Neuronal stem cell (in vitro differentiated cells): ENCODE measurements around the gene GLB1L.

Experiments used
- DNase-seq: peaks from one replicate; pipeline ENCODE4 v3.0.0-alpha.2; 2013; ENCODE audit warnings: low spot score
- H2AFZ ChIP-seq: one replicate; pipeline ENCODE4 v1.6.1; 2013; ENCODE audit warnings: mild to moderate bottlenecking, low read length, inconsistent platforms
- H2AK5ac ChIP-seq: 2 replicates; pipeline ENCODE4 v1.6.1; 2013; ENCODE audit warnings: low read depth, mild to moderate bottlenecking, inconsistent platforms, low read length, moderate library complexity, mixed read lengths
- H2BK120ac ChIP-seq: 2 replicates; pipeline ENCODE4 v1.6.1; 2013; ENCODE audit warnings: low read depth, mild to moderate bottlenecking, inconsistent platforms, low read length, moderate library complexity, mixed read lengths
- H2BK12ac ChIP-seq: one replicate; pipeline ENCODE4 v1.6.1; 2013; ENCODE audit warnings: low read length, inconsistent platforms
- H2BK15ac ChIP-seq: 2 replicates; pipeline ENCODE4 v1.6.1; 2013; ENCODE audit warnings: mild to moderate bottlenecking, low read length, inconsistent platforms, mixed read lengths
- H2BK5ac ChIP-seq: one replicate; pipeline ENCODE4 v1.6.1; 2013; ENCODE audit warnings: inconsistent platforms, mild to moderate bottlenecking, low read length, moderate library complexity
- H3K14ac ChIP-seq: one replicate; pipeline ENCODE4 v1.6.1; 2013; ENCODE audit warnings: low read length, inconsistent platforms
- H3K18ac ChIP-seq: 2 replicates; pipeline ENCODE4 v1.6.1; 2013; ENCODE audit warnings: low read length, inconsistent platforms
- H3K23ac ChIP-seq: 2 replicates; pipeline ENCODE4 v1.6.1; 2013; ENCODE audit warnings: low read depth, mild to moderate bottlenecking, mixed read lengths, low read length, inconsistent platforms; ENCODE audit not compliant: poor library complexity
- H3K27ac ChIP-seq: replicated peaks from 3 replicates; pipeline ENCODE4 v1.5.1; 2013; ENCODE audit warnings: low read length, inconsistent platforms
- H3K27me3 ChIP-seq, 3 experiments: 2 replicates each; pipeline ENCODE4 v1.6.1; 2013; ENCODE audit warnings: low read length in 3 of 3, mild to moderate bottlenecking in 2 of 3, inconsistent platforms in 1 of 3, low read depth in 1 of 3, mixed read lengths in 1 of 3, moderate library complexity in 1 of 3; ENCODE audit not compliant: control insufficient read depth in 3 of 3, insufficient read depth in 3 of 3
- H3K36me3 ChIP-seq, 2 donors: replicated peaks in 1 of 2; 2 replicates each; pipeline ENCODE4 v1.6.1; 2013; ENCODE audit warnings: low read length in 2 of 2; ENCODE audit not compliant: control insufficient read depth in 2 of 2, insufficient read depth in 2 of 2
- H3K4ac ChIP-seq: 2 replicates; pipeline ENCODE4 v1.6.1; 2013; ENCODE audit warnings: inconsistent platforms, mild to moderate bottlenecking, low read length, moderate library complexity
- H3K4me1 ChIP-seq, 2 donors: 1 replicate in 1 of 2; 2 replicates in 1 of 2; pipeline ENCODE4 v1.6.1; 2013; ENCODE audit warnings: low read length in 2 of 2, low read depth in 1 of 2; ENCODE audit not compliant: control insufficient read depth in 2 of 2, insufficient read depth in 1 of 2
- H3K4me2 ChIP-seq: one replicate; pipeline ENCODE4 v1.6.1; 2013; ENCODE audit warnings: mild to moderate bottlenecking, low read length, inconsistent platforms; ENCODE audit not compliant: insufficient read depth, poor library complexity, severe bottlenecking
- H3K4me3 ChIP-seq, 2 donors: 2 replicates each; pipeline ENCODE4 v1.5.1; 2013; ENCODE audit warnings: low read length in 2 of 2, mild to moderate bottlenecking in 2 of 2, inconsistent platforms in 1 of 2, moderate library complexity in 1 of 2
- H3K79me1 ChIP-seq: one replicate; pipeline ENCODE4 v1.6.1; 2013; ENCODE audit warnings: low read depth, mild to moderate bottlenecking, inconsistent platforms, low read length, moderate library complexity
- H3K9ac ChIP-seq: one replicate; pipeline ENCODE4 v1.6.1; 2013; ENCODE audit warnings: mild to moderate bottlenecking, low read depth, low read length, inconsistent platforms; ENCODE audit not compliant: poor library complexity
- H3K9me3 ChIP-seq, 2 donors: replicated peaks in 1 of 2; 2 replicates each; pipeline versions ENCODE3 to v1.6.1; 2013; ENCODE audit warnings: low read length in 2 of 2, mild to moderate bottlenecking in 2 of 2, inconsistent platforms in 1 of 2, low read depth in 1 of 2, mixed read lengths in 1 of 2, moderate library complexity in 1 of 2; ENCODE audit not compliant: control insufficient read depth in 2 of 2, insufficient read depth in 1 of 2
- H4K8ac ChIP-seq: one replicate; pipeline ENCODE4 v1.6.1; 2013; ENCODE audit warnings: low read depth, mild to moderate bottlenecking, inconsistent platforms, low read length, moderate library complexity
- H4K91ac ChIP-seq: one replicate; pipeline ENCODE4 v1.6.1; 2013; ENCODE audit warnings: low read length, low read depth, mild to moderate bottlenecking, inconsistent platforms; ENCODE audit not compliant: poor library complexity
- WGBS, 2 donors: extraction: QIAGEN DNeasy Blood & Tissue Kit; methylation state at CpG; one replicate each; pipeline ENCODE4 v1.1.7; 2013; ENCODE audit warnings: missing lambda C conversion rate in 2 of 2, mixed read lengths in 1 of 2; ENCODE audit not compliant: insufficient read length in 2 of 2, insufficient replicate concordance in 1 of 2; ENCODE audit errors: extremely low coverage in 2 of 2; 5-methylcytosine and 5-hydroxymethylcytosine counted together

The GLB1L gene

GRCh38 chr2:219228911-219229304, 16.3 kb downstream of the GLB1L start:
- Histone ChIP-seq H3K27me3 (no peaks in the 10 kb centered on the region), H3K18ac (peak overlapping the region; percentile 98), H4K91ac (no peak overlapping the region), H3K9ac (peak overlapping the region; percentile 96), H2BK12ac (no peak overlapping the region), H3K9me3 (no peaks in the 10 kb centered on the region), H2AFZ (peak overlapping the region; percentile 96), H3K36me3 (peaks cover 33 to 56% of the 10 kb centered on the region in 2 donors), H3K4ac (no peak overlapping the region), H2BK120ac (peak overlapping the region; percentile 82), H3K14ac (peak overlapping the region; percentile 87), H2BK15ac (peak overlapping the region; percentile 14), H3K27ac (peak overlapping the region; percentile 83), H2AK5ac (peak overlapping the region; percentile 92), H3K4me2 (peak overlapping the region; percentile 71), H2BK5ac (peak overlapping the region; percentile 72), H3K79me1 (peaks cover 18% of the 10 kb centered on the region), H4K8ac (no peak overlapping the region), H3K23ac (peak overlapping the region; percentile 69), H3K4me1 (peaks cover 5 to 6% of the 10 kb centered on the region in 2 donors), H3K4me3 (peak overlapping the region; percentile 66 to 92)
- no peak for DNase-seq
- WGBS, 2 donors: no CpG with 5 or more reads among the region's 19 CpGs

- peak overlapping the region; percentile 4 for H3K14ac ChIP-seq
- H2AK5ac ChIP-seq: peak overlapping the region; percentile 92
- no peak overlapping the region for H2BK120ac ChIP-seq
- H3K23ac ChIP-seq: peak overlapping the region; percentile 43
- H3K79me1 ChIP-seq: peaks cover 18% of the 10 kb centered on the region
- H3K9ac ChIP-seq: peak overlapping the region; percentile 96
- WGBS, 2 donors: no CpG with 5 or more reads among the region's 7 CpGs
- peak overlapping the region; percentile 96 for H2AFZ ChIP-seq
- peaks cover 37 to 56% of the 10 kb centered on the region in 2 donors for H3K36me3 ChIP-seq
- H2BK5ac ChIP-seq: peak overlapping the region; percentile 72
- no peaks in the 10 kb centered on the region for H3K9me3 ChIP-seq
- no peak overlapping the region for H4K91ac ChIP-seq
- H2BK15ac ChIP-seq: peak overlapping the region; percentile 14
- H3K4me1 ChIP-seq: peaks cover 5 to 6% of the 10 kb centered on the region in 2 donors
- no peaks in the 10 kb centered on the region for H3K27me3 ChIP-seq
- peak overlapping the region; percentile 66 for H3K18ac ChIP-seq
- H3K4ac ChIP-seq: no peak overlapping the region
- no peak overlapping the region for H4K8ac ChIP-seq
- no peak overlapping the region for H2BK12ac ChIP-seq
- peak overlapping the region; percentile 66 to 92 for H3K4me3 ChIP-seq
- H3K4me2 ChIP-seq: peak overlapping the region; percentile 71
- no peak overlapping the region for H3K27ac ChIP-seq
- DNase-seq: no peak
These were observed 17.0 kb downstream of the GLB1L start for GRCh38 chr2:219228041-219228910.

GRCh38 chr2:219225350-219225749, 19.9 kb downstream of the GLB1L start:
- H2BK12ac ChIP-seq: no peak overlapping the region
- no peak for DNase-seq
- H3K79me1 ChIP-seq: peaks cover 18% of the 10 kb centered on the region

GRCh38 chr2:219223831-219224610, 21.2 kb downstream of the GLB1L start:
- H3K4me3 ChIP-seq: no peak overlapping the region
- no peaks in the 10 kb centered on the region for H3K9me3 ChIP-seq
- no peak overlapping the region for H2AK5ac ChIP-seq
- H4K8ac ChIP-seq: peak overlapping the region; percentile 97
- peaks cover 49 to 75% of the 10 kb centered on the region in 2 donors for H3K36me3 ChIP-seq
- H2BK12ac ChIP-seq: no peak overlapping the region
- no peak overlapping the region for H4K91ac ChIP-seq
- no peak overlapping the region for H3K18ac ChIP-seq
- H3K4me1 ChIP-seq: peaks cover 9 to 13% of the 10 kb centered on the region in 2 donors
- peak overlapping the region; percentile 48 for H3K23ac ChIP-seq
- no peaks in the 10 kb centered on the region for H3K27me3 ChIP-seq
- no CpG with 5 or more reads among the region's 31 CpGs for WGBS, 2 donors
- no peak overlapping the region for H3K27ac ChIP-seq
- no peak overlapping the region for H3K9ac ChIP-seq
- H2BK5ac ChIP-seq: no peak overlapping the region
- no peak overlapping the region for H3K14ac ChIP-seq
- no peak overlapping the region for H2BK15ac ChIP-seq
- H3K79me1 ChIP-seq: peaks cover 18% of the 10 kb centered on the region
- no peak for DNase-seq
- H3K4me2 ChIP-seq: no peak overlapping the region
- no peak overlapping the region for H3K4ac ChIP-seq
- no peak overlapping the region for H2BK120ac ChIP-seq
- no peak overlapping the region for H2AFZ ChIP-seq

More at GRCh38 chr2:219225350-219225749, 19.9 kb downstream of the GLB1L start:
- Histone ChIP-seq H3K4ac (no peak overlapping the region), H3K23ac (no peak overlapping the region), H3K4me3 (no peak overlapping the region), H3K9me3 (no peaks in the 10 kb centered on the region), H2BK5ac (no peak overlapping the region), H4K91ac (no peak overlapping the region), H3K4me1 (peaks cover 4 to 6% of the 10 kb centered on the region in 2 donors), H3K14ac (no peak overlapping the region), H3K36me3 (peaks cover 43 to 65% of the 10 kb centered on the region in 2 donors), H2AK5ac (no peak overlapping the region), H4K8ac (no peak overlapping the region), H2AFZ (no peak overlapping the region), H2BK120ac (no peak overlapping the region), H3K27me3 (no peaks in the 10 kb centered on the region), H3K18ac (no peak overlapping the region), H3K9ac (no peak overlapping the region), H3K27ac (no peak overlapping the region), H3K4me2 (no peak overlapping the region), H2BK15ac (no peak overlapping the region)
- no CpG with 5 or more reads among the region's 3 CpGs for WGBS, 2 donors
